HepG2 (cell line): ENCODE measurements around the gene PRKACA. TPM values are rescaled to one million over a fixed set of nuclear protein-coding genes. Genes with fewer than 3 reads are reported as not detected.

Experiments used
- ATAC-seq: fragments of 200-7000 bp; cut with Tn5 transposase; 3 replicates; pipeline ENCODE4 v1.9.1; 2020; ENCODE audit warnings: mild to moderate bottlenecking, moderate library complexity
- BruUV-seq: library from RNA; stranded (reverse); fragments of 400-500 nt; replicated peaks from 2 replicates; lab custom pipeline; 2021; lab: Mats Ljungman, UMichigan
- CTCF ChIA-PET: fragments of 300-600 bp; formaldehyde crosslinking; extraction: SDS; loops from one replicate; lab custom pipeline; 2021; ENCODE audit warnings: low total read pairs, inconsistent platforms, low intra/inter-chr PET ratio; lab: Yijun Ruan, JAX
- POLR2A ChIA-PET: fragments of 350-600 bp; sonication (Branson Sonifier 250); formaldehyde crosslinking; loops from one replicate; lab custom pipeline; 2020; ENCODE audit warnings: antibody characterized with exemption, inconsistent platforms; lab: Yijun Ruan, JAX
- DNase-seq: peaks from one replicate; pipeline ENCODE4 v3.0.0-alpha.2; 2015; ENCODE audit warnings: low spot score
- FAIRE-seq: peaks from 3 replicates; lab custom pipeline; 2011; peaks lifted over from hg19 to GRCh38; lab: Jason Lieb, UNC
- H2AFZ ChIP-seq: one replicate; pipeline ENCODE4 v1.6.1; 2011; ENCODE audit warnings: low read length, inconsistent platforms
- H3K27ac ChIP-seq: fragments of 300-600 bp; 3 replicates; pipeline ENCODE4 v1.8.0; 2011; ENCODE audit warnings: mixed run types, mild to moderate bottlenecking, mixed read lengths, low read length, inconsistent platforms; ENCODE audit not compliant: insufficient read depth; ENCODE audit errors: extremely low read length
- H3K27me3 ChIP-seq, 2 experiments: fragments of 200-600 bp in 1 of 2; 2 replicates in 1 of 2; 3 replicates in 1 of 2; pipeline versions ENCODE4 v1.6.0 to v1.8.0; 2011; ENCODE audit warnings: low read length in 2 of 2, mild to moderate bottlenecking in 2 of 2, moderate library complexity in 2 of 2, inconsistent platforms in 1 of 2; ENCODE audit not compliant: insufficient read depth in 2 of 2, control insufficient read depth in 1 of 2
- H3K36me3 ChIP-seq, 2 experiments: fragments of 200-600 bp in 1 of 2; replicated peaks in 1 of 2; 2 replicates in 1 of 2; 3 replicates in 1 of 2; pipeline versions ENCODE4 v1.5.1 to v1.8.0; 2011; ENCODE audit warnings: low read length in 2 of 2, inconsistent platforms in 1 of 2; ENCODE audit not compliant: insufficient read depth in 2 of 2, control insufficient read depth in 1 of 2
- H3K4me1 ChIP-seq: 2 replicates; pipeline ENCODE4 v1.5.1; 2012; ENCODE audit warnings: low read length, inconsistent platforms; ENCODE audit not compliant: insufficient read depth
- H3K4me2 ChIP-seq: 2 replicates; pipeline ENCODE4 v1.6.0; 2011; ENCODE audit warnings: low read depth, low read length, inconsistent platforms
- H3K4me3 ChIP-seq, 3 experiments: fragments of 200-600 bp in 1 of 3; sonication (generic), shearing (Covaris generic) in 1 of 3; replicated peaks in 1 of 3; 2 replicates each; pipeline ENCODE4 v1.5.1; 2011 to 2016; ENCODE audit warnings: low read length in 3 of 3, inconsistent platforms in 2 of 3, low read depth in 2 of 3, mild to moderate bottlenecking in 2 of 3, control low read depth in 1 of 3, mixed read lengths in 1 of 3; ENCODE audit not compliant: insufficient read depth in 1 of 3
- H3K79me2 ChIP-seq: one replicate; pipeline ENCODE4 v1.6.1; 2011; ENCODE audit warnings: low read length, inconsistent platforms; ENCODE audit not compliant: insufficient read depth
- H3K9ac ChIP-seq: 2 replicates; pipeline ENCODE4 v1.6.0; 2011; ENCODE audit warnings: mild to moderate bottlenecking, low read depth, low read length, inconsistent platforms; ENCODE audit not compliant: insufficient read depth
- H3K9me3 ChIP-seq: 2 replicates; pipeline ENCODE4 v1.5.1; 2012; ENCODE audit warnings: mild to moderate bottlenecking, low read length
- H4K20me1 ChIP-seq: 2 replicates; pipeline ENCODE4 v1.6.0; 2011; ENCODE audit warnings: inconsistent platforms, mild to moderate bottlenecking, low read length, moderate library complexity; ENCODE audit not compliant: insufficient read depth
- ATF7 ChIP-seq, 2 experiments: fragments of 450-650 bp in 1 of 2; sonication (generic) in 1 of 2; formaldehyde crosslinking in 1 of 2; IDR thresholded peaks; 2 replicates each; pipeline versions ENCODE4 v1.4.0 to v1.6.1; 2016 to 2020; ENCODE audit warnings: antibody characterized with exemption in 1 of 2, mild to moderate bottlenecking in 1 of 2, missing genetic modification reagents in 1 of 2
- CBFB ChIP-seq: sonication (generic); formaldehyde crosslinking; IDR thresholded peaks from 2 replicates; pipeline ENCODE4 v1.4.0; 2020; ENCODE audit warnings: missing genetic modification reagents
- DMAP1 ChIP-seq: IDR thresholded peaks from 2 replicates; pipeline ENCODE4 v1.6.1; 2016
- HBP1 ChIP-seq: IDR thresholded peaks from 2 replicates; pipeline ENCODE4 v1.6.1; 2016; ENCODE audit warnings: low read depth, control low read depth
- HDAC2 ChIP-seq: sonication (generic); formaldehyde crosslinking; IDR thresholded peaks from 2 replicates; pipeline ENCODE4 v1.4.0; 2020; ENCODE audit warnings: missing genetic modification reagents
- HNRNPLL ChIP-seq: fragments of 200-400 bp; formaldehyde crosslinking; IDR thresholded peaks from 2 replicates; pipeline ENCODE4 v1.6.1; 2017; ENCODE audit warnings: mild to moderate bottlenecking, low read depth, low read length; ENCODE audit not compliant: poor library complexity, severe bottlenecking
- MTERF4 ChIP-seq: sonication (generic); formaldehyde crosslinking; IDR thresholded peaks from 2 replicates; pipeline ENCODE4 v1.8.0; 2023; ENCODE audit warnings: mild to moderate bottlenecking, missing genetic modification reagents
- SNAI1 ChIP-seq: sonication (generic); formaldehyde crosslinking; IDR thresholded peaks from 2 replicates; pipeline ENCODE4 v1.5.0; 2020; ENCODE audit warnings: mild to moderate bottlenecking, missing genetic modification reagents, borderline replicate concordance
- TRAFD1 ChIP-seq: sonication (generic); formaldehyde crosslinking; IDR thresholded peaks from 2 replicates; pipeline ENCODE4 v1.5.1; 2020; ENCODE audit warnings: missing genetic modification reagents, mild to moderate bottlenecking, borderline replicate concordance
- YEATS4 ChIP-seq: sonication (generic); formaldehyde crosslinking; IDR thresholded peaks from 2 replicates; pipeline ENCODE4 v1.4.0; 2020; ENCODE audit warnings: missing genetic modification reagents, borderline replicate concordance
- ZFX ChIP-seq: sonication (generic); formaldehyde crosslinking; IDR thresholded peaks from 2 replicates; pipeline ENCODE4 v1.4.0; 2020; ENCODE audit warnings: mild to moderate bottlenecking, low read depth, missing genetic modification reagents, moderate library complexity
- ZNF543 ChIP-seq: sonication (generic); formaldehyde crosslinking; IDR thresholded peaks from 2 replicates; pipeline ENCODE4 v1.4.0; 2020; ENCODE audit warnings: mild to moderate bottlenecking, missing genetic modification reagents
- ZNF747 ChIP-seq: sonication (generic); formaldehyde crosslinking; IDR thresholded peaks from 2 replicates; pipeline ENCODE4 v1.8.1; 2023; ENCODE audit warnings: missing genetic modification reagents, mild to moderate bottlenecking, borderline replicate concordance
- ZNF780A ChIP-seq: sonication (generic); formaldehyde crosslinking; IDR thresholded peaks from 2 replicates; pipeline ENCODE4 v1.8.0; 2022; ENCODE audit warnings: mild to moderate bottlenecking, missing genetic modification reagents, moderate library complexity
- ZSCAN12 ChIP-seq: sonication (generic); formaldehyde crosslinking; IDR thresholded peaks from 2 replicates; pipeline ENCODE4 v1.9.0; 2021; ENCODE audit warnings: mild to moderate bottlenecking, missing genetic modification reagents
- WGBS: methylation state at CpG from one replicate; pipeline ENCODE4 v1.1.6; 2017; ENCODE audit warnings: low lambda C conversion rate; 5-methylcytosine and 5-hydroxymethylcytosine counted together
- in situ Hi-C: cut with HindIII; loops from 2 replicates; pipeline ENCODE4 v1.10.0; 2017; ENCODE audit warnings: low pct_unique_long_range_greater_than_20kb; ENCODE audit not compliant: extremely low pct_ligation_motif_present
- intact Hi-C: fragments of 100-400 bp; cut with micrococcal nuclease; formaldehyde crosslinking; loops from one replicate; pipeline ENCODE4 v1.10.0; 2022; ENCODE audit not compliant: unreplicated experiment
- polyA plus RNA-seq, 8 experiments: library from polyadenylated mRNA; depleted of rRNA in 3 of 8; stranded (reverse) in 7 of 8; unstranded in 1 of 8; fragments of >200 nt; fragmentation: Illumina TruSeq in 4 of 8; extraction: Trizol in 4 of 8; gene quantifications; 2 replicates each; pipeline versions ENCODE4 v1.2.1 to v1.2.3, GENCODE V29; 2011 to 2016; ENCODE audit warnings: low read depth in 4 of 8, missing spikeins in 1 of 8, mixed read lengths in 1 of 8; ENCODE audit not compliant: insufficient read depth in 1 of 8
- total RNA-seq, 5 experiments: library from RNA; depleted of rRNA; stranded (reverse); fragments of >200 nt; fragmentation: Illumina TruSeq; extraction: Trizol; gene quantifications; 2 replicates each; pipeline ENCODE4 v1.2.3, GENCODE V29; 2016; ENCODE audit warnings: low read depth in 1 of 5

PRKACA gene
- total and polyA plus RNA-seq, 2 of the 13 experiments (the other 11 are each of a cell fraction or from before 2014, with no cell fraction given): 11.0 to 18.2 TPM

GRCh38 chr19:14073261-14073924, 44.2 kb downstream of the PRKACA start (continued):
- TF ChIP-seq ZNF747 (CRISPR knock-in tag) (no peak), ATF7 (IDR thresholded peaks at IDR 0.05) (no peak), ATF7 (CRISPR knock-in tag; IDR thresholded peaks at IDR 0.05) (no peak), HDAC2 (CRISPR knock-in tag) (no peak), CBFB (CRISPR knock-in tag) (no peak), ZFX (CRISPR knock-in tag) (no peak; the same call in 1 of the 2 replicates), HBP1 (no peak), YEATS4 (CRISPR knock-in tag) (peak; percentile 27; the same call in 1 of the 2 replicates)

- H3K27me3 ChIP-seq: no peaks in the 10 kb centered on the region; a peak in 2 of 5 replicates
- no peak for FAIRE-seq
- intact Hi-C loops: loop anchor here (1.0 to 5.0 kb wide), 2 partner anchors 65 to 192 kb away; partner anchors contain the start of gene RFX1
- H3K9me3 ChIP-seq: no peaks in the 10 kb centered on the region
- H4K20me1 ChIP-seq: no peaks in the 10 kb centered on the region
- peak; percentile 50 for ATAC-seq
- 0% methylated on average over 7 of the region's 51 CpGs for WGBS
- peak within 1 kb of the TSS; percentile 98 for H3K4me2 ChIP-seq
- in situ Hi-C loops: loop anchor here (5.0 to 25.0 kb wide), 2 partner anchors 190 to 310 kb away; partner anchors contain the start of genes C19orf53 and MRI1
- TSS peak; percentile 73 for BruUV-seq
- POLR2A ChIA-PET: interaction anchor here (1.1 to 5.2 kb wide), 12 partner anchors 8 to 200 kb away, joined by 3 to 62 read pairs (median 5); partner anchors contain the start of genes ASF1B, DCAF15, IL27RA and PALM3
- H2AFZ ChIP-seq: no peak within 1 kb of the TSS
- DNase-seq: no peak
- peaks cover 3% of the 10 kb centered on the region for H3K79me2 ChIP-seq
- H3K4me1 ChIP-seq: peaks cover 8% of the 10 kb centered on the region
- peak within 1 kb of the TSS; percentile 76 to 94 (median 80) for H3K4me3 ChIP-seq
- H3K9ac ChIP-seq: peak within 1 kb of the TSS; percentile 79
- no peaks in the 10 kb centered on the region for H3K36me3 ChIP-seq
- peak within 1 kb of the TSS; percentile 91 for H3K27ac ChIP-seq
- CTCF ChIA-PET: interaction anchor here (0.6 to 4.7 kb wide), 4 partner anchors 14 to 192 kb away, joined by 3 to 79 read pairs (median 10); partner anchors contain the start of gene SAMD1
- TF ChIP-seq ZSCAN12 (CRISPR knock-in tag) (no peak), DMAP1 (0 out of 2 replicates have a peak, but pooled peaks have one; percentile 5), MTERF4 (0 out of 2 replicates have a peak, but pooled peaks have one; percentile 24), SNAI1 (CRISPR knock-in tag) (0 out of 2 replicates have a peak, but pooled peaks have one; percentile 2), ZNF543 (CRISPR knock-in tag) (0 out of 2 replicates have a peak, but pooled peaks have one; percentile 50), ZNF780A (CRISPR knock-in tag) (peak; percentile 48; the same call in 1 of the 2 replicates), HNRNPLL (peak; percentile 93), TRAFD1 (0 out of 2 replicates have a peak, but pooled peaks have one; percentile 40)
Observed at GRCh38 chr19:14072535-14073260, 44.9 kb downstream of the PRKACA start, which contains the start of gene MISP3. Gene MISP3 (plus strand): TSS chr19:14072786. CDS start chr19:14073310, 524 bp downstream.
